Mesendoderm (in vitro differentiated cells): ENCODE data around the gene LAD1.

Source experiments
- DNase-seq: peaks from one replicate; pipeline ENCODE4 v3.0.0; 2013
- H2AK5ac ChIP-seq: 2 replicates; pipeline ENCODE4 v1.6.1; 2013; ENCODE audit warnings: low read length, inconsistent platforms
- H2BK120ac ChIP-seq: 2 replicates; pipeline ENCODE4 v1.6.1; 2013; ENCODE audit warnings: low read depth, mild to moderate bottlenecking, low read length, moderate library complexity, mixed read lengths
- H2BK15ac ChIP-seq: replicated peaks from 2 replicates; pipeline ENCODE4 v1.6.1; 2013; ENCODE audit warnings: low read depth, mild to moderate bottlenecking, moderate library complexity
- H2BK5ac ChIP-seq: 2 replicates; pipeline ENCODE4 v1.6.1; 2013; ENCODE audit warnings: low read length, inconsistent platforms
- H3K18ac ChIP-seq: 2 replicates; pipeline ENCODE4 v1.6.1; 2013; ENCODE audit warnings: mild to moderate bottlenecking, low read length, mixed read lengths
- H3K23ac ChIP-seq: one replicate; pipeline ENCODE4 v1.6.1; 2013; ENCODE audit warnings: low read length
- H3K27ac ChIP-seq: 2 replicates; pipeline ENCODE4 v1.5.1; 2013; ENCODE audit warnings: low read depth, mild to moderate bottlenecking, inconsistent platforms, low read length, moderate library complexity
- H3K27me3 ChIP-seq: 2 replicates; pipeline ENCODE4 v1.6.1; 2013; ENCODE audit warnings: low read length, control low read depth, mild to moderate bottlenecking, inconsistent platforms; ENCODE audit not compliant: insufficient read depth, poor library complexity
- H3K36me3 ChIP-seq: 2 replicates; pipeline ENCODE4 v1.6.1; 2013; ENCODE audit warnings: low read length, inconsistent platforms; ENCODE audit not compliant: control insufficient read depth, insufficient read depth
- H3K4ac ChIP-seq: one replicate; pipeline ENCODE4 v1.6.1; 2013; ENCODE audit warnings: low read depth, mild to moderate bottlenecking, low read length, moderate library complexity
- H3K4me1 ChIP-seq: 2 replicates; pipeline ENCODE4 v1.6.1; 2013; ENCODE audit warnings: low read depth, low read length, inconsistent platforms; ENCODE audit not compliant: control insufficient read depth
- H3K4me2 ChIP-seq: 2 replicates; pipeline ENCODE4 v1.6.1; 2013; ENCODE audit warnings: low read length
- H3K4me3 ChIP-seq: 2 replicates; pipeline ENCODE4 v1.5.1; 2013; ENCODE audit warnings: mild to moderate bottlenecking, low read length
- H3K56ac ChIP-seq: one replicate; pipeline ENCODE4 v1.6.1; 2013; ENCODE audit warnings: low read length
- H3K79me1 ChIP-seq: 2 replicates; pipeline ENCODE4 v1.6.1; 2013; ENCODE audit warnings: low read length, inconsistent platforms
- H3K79me2 ChIP-seq: 2 replicates; pipeline ENCODE4 v1.6.1; 2013; ENCODE audit warnings: mild to moderate bottlenecking, low read length; ENCODE audit not compliant: control insufficient read depth, insufficient read depth
- H3K9ac ChIP-seq: 2 replicates; pipeline ENCODE4 v1.6.1; 2013; ENCODE audit warnings: low read length, inconsistent platforms
- H4K5ac ChIP-seq: one replicate; pipeline ENCODE4 v1.6.1; 2013; ENCODE audit warnings: low read length
- H4K8ac ChIP-seq: one replicate; pipeline ENCODE4 v1.6.1; 2013; ENCODE audit warnings: low read depth, mild to moderate bottlenecking, control low read depth, low read length, moderate library complexity
- WGBS: extraction: QIAGEN DNeasy Blood & Tissue Kit; methylation state at CpG from one replicate; pipeline ENCODE4 v1.1.7; 2013; ENCODE audit warnings: low lambda C conversion rate, missing lambda C conversion rate; ENCODE audit not compliant: insufficient coverage; ENCODE audit errors: extremely low coverage; 5-methylcytosine and 5-hydroxymethylcytosine counted together

LAD1 gene

DNA sequence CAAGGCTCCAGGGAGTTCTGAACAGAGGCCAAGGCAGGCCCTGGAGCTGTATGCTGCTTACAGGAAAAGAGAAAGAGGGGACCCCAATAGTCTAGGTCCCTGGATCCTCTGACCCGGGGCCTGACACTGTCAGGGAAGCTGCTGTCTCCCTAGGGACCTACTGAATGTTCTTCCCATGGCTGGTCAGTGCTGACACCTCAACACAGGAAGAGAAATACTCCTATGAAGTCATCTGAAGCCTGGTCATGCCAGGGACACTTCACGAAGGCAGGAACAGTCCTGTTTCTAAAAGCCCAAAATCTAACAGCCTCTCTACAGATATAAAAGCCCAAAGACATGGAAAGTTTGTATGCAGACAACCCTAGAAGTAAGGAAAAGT is 1.7 kb upstream of the LAD1 start:
- Histone ChIP-seq H2BK120ac (no peak overlapping the region), H3K23ac (no peak overlapping the region), H3K27ac (no peak overlapping the region), H2BK15ac (no peak overlapping the region), H3K27me3 (no peaks in the 10 kb centered on the region), H3K4ac (no peak overlapping the region), H3K4me2 (no peak overlapping the region), H3K4me3 (no peak overlapping the region), H3K36me3 (no peaks in the 10 kb centered on the region), H3K18ac (no peak overlapping the region), H3K56ac (no peak overlapping the region), H2BK5ac (no peak overlapping the region), H4K8ac (no peak overlapping the region), H3K79me1 (no peaks in the 10 kb centered on the region), H3K9ac (no peak overlapping the region), H3K4me1 (peaks cover 4% of the 10 kb centered on the region), H3K79me2 (no peaks in the 10 kb centered on the region), H4K5ac (no peak overlapping the region), H2AK5ac (no peak overlapping the region)
- whole genome bisulfite sequencing: no CpG with 5 or more reads among the region's 2 CpGs
- no peak for DNase-seq

DNA sequence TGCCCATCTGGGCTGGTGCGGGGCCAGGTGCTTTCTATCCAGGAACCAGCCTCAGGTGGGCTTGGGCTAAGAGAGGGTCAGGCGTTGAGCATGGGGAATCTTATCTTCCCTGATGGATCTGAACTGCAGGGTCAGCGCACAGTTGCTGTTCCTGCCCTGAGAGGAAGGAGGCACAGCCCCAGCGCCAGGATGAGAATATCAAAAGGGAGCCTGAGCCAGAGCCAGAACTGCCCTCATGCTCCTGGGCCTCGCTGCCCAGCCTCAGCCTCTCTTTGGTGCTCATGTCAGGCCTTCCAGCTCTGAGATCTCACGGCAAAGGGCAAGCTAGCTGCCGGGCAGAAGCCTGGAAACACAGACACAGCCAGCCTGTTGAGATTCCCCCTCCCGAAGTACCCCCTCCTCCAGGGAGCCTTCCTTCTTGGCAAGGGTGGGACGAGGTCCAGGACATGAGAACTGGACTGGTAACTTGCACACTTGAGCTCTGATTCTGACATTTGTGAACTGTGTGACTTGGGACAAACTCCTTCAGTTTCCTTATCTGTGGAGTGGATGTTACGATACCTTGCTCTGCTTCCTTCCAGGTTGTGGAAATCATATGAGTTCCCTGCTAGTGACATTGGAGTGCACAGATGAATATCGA is 1.2 kb upstream of the LAD1 start:
- H4K8ac ChIP-seq: no peak overlapping the region
- no CpG with 5 or more reads among the region's 11 CpGs for whole genome bisulfite sequencing
- H3K27me3 ChIP-seq: no peaks in the 10 kb centered on the region
- no peak overlapping the region for H3K23ac ChIP-seq
- H2BK5ac ChIP-seq: no peak overlapping the region
- no peak overlapping the region for H3K18ac ChIP-seq
- peaks cover 4% of the 10 kb centered on the region for H3K4me1 ChIP-seq
- H2BK120ac ChIP-seq: no peak overlapping the region
- H3K4ac ChIP-seq: no peak overlapping the region
- no peak overlapping the region for H3K27ac ChIP-seq
- H4K5ac ChIP-seq: no peak overlapping the region
- no peak overlapping the region for H3K4me2 ChIP-seq
- peak overlapping the region; percentile 83 for H3K9ac ChIP-seq
- no peaks in the 10 kb centered on the region for H3K79me2 ChIP-seq
- no peak overlapping the region for H3K4me3 ChIP-seq
- no peak overlapping the region for H3K56ac ChIP-seq
- no peaks in the 10 kb centered on the region for H3K36me3 ChIP-seq
- H3K79me1 ChIP-seq: no peaks in the 10 kb centered on the region
- H2BK15ac ChIP-seq: no peak overlapping the region
- DNase-seq: no peak
- H2AK5ac ChIP-seq: no peak overlapping the region

- Histone ChIP-seq H4K8ac (no peak overlapping the region), H3K4me1 (peaks cover 4% of the 10 kb centered on the region), H2BK5ac (no peak overlapping the region), H3K4me3 (peak overlapping the region; percentile 4), H3K56ac (peak overlapping the region; percentile 87), H3K4me2 (peak overlapping the region; percentile 79), H2AK5ac (no peak overlapping the region), H3K27ac (no peak overlapping the region), H3K36me3 (no peaks in the 10 kb centered on the region), H2BK15ac (peak overlapping the region; percentile 75), H3K79me1 (no peaks in the 10 kb centered on the region), H3K4ac (peak overlapping the region; percentile 94), H3K9ac (peak overlapping the region; percentile 83), H4K5ac (no peak overlapping the region), H2BK120ac (no peak overlapping the region), H3K23ac (peak overlapping the region; percentile 85), H3K79me2 (no peaks in the 10 kb centered on the region), H3K18ac (peak overlapping the region; percentile 65), H3K27me3 (no peaks in the 10 kb centered on the region)
- WGBS: no CpG with 5 or more reads among the region's 62 CpGs
- DNase-seq: peak; percentile 73
Observed at GRCh38 chr1:201399352-201400126, 415 bp upstream of the LAD1 start.

DNA sequence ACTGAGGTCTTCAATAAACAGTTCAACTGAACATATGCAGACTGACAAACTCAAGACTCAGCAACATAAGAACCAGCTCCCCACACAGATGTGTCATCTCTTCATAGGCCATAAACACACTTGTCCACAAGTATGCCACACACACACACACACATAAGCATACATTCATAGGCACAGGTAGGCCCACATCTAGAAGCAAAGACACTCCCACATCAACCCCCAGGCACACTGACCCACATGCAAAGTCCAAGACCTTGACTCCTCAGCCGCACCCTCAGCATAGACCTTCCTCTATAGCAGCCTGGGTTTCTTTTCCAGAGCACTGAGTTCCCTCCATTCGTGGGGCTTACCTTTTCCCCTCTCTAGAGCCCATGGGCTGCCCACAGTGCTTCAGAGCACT is 1.4 kb downstream of the LAD1 start:
- no peaks in the 10 kb centered on the region for H3K79me1 ChIP-seq
- H4K5ac ChIP-seq: no peak overlapping the region
- no peak overlapping the region for H2AK5ac ChIP-seq
- H3K4ac ChIP-seq: no peak overlapping the region
- DNase-seq: no peak
- no peak overlapping the region for H2BK120ac ChIP-seq
- no peak overlapping the region for H3K27ac ChIP-seq
- H2BK5ac ChIP-seq: no peak overlapping the region
- H2BK15ac ChIP-seq: no peak overlapping the region
- H3K4me2 ChIP-seq: no peak overlapping the region
- no peak overlapping the region for H4K8ac ChIP-seq
- no peaks in the 10 kb centered on the region for H3K36me3 ChIP-seq
- no peak overlapping the region for H3K4me3 ChIP-seq
- no peak overlapping the region for H3K9ac ChIP-seq
- no peak overlapping the region for H3K23ac ChIP-seq
- no peak overlapping the region for H3K56ac ChIP-seq
- H3K27me3 ChIP-seq: no peaks in the 10 kb centered on the region
- no CpG with 5 or more reads among the region's 2 CpGs for WGBS
- H3K18ac ChIP-seq: no peak overlapping the region
- H3K4me1 ChIP-seq: peaks cover 4% of the 10 kb centered on the region
- no peaks in the 10 kb centered on the region for H3K79me2 ChIP-seq

GRCh38 chr1:201396861-201397464 is 2.2 kb downstream of the LAD1 start:
- H3K56ac ChIP-seq: peak overlapping the region; percentile 7
- H3K36me3 ChIP-seq: no peaks in the 10 kb centered on the region
- no peak overlapping the region for H4K5ac ChIP-seq
- H2AK5ac ChIP-seq: no peak overlapping the region
- DNase-seq: no peak
- H3K4ac ChIP-seq: no peak overlapping the region
- no peak overlapping the region for H3K4me3 ChIP-seq
- H4K8ac ChIP-seq: no peak overlapping the region
- no peak overlapping the region for H2BK120ac ChIP-seq
- no CpG with 5 or more reads among the region's 10 CpGs for WGBS
- peaks cover 6% of the 10 kb centered on the region for H3K4me1 ChIP-seq
- no peaks in the 10 kb centered on the region for H3K79me2 ChIP-seq
- no peak overlapping the region for H2BK5ac ChIP-seq
- H3K23ac ChIP-seq: no peak overlapping the region
- H2BK15ac ChIP-seq: no peak overlapping the region
- no peaks in the 10 kb centered on the region for H3K27me3 ChIP-seq
- no peaks in the 10 kb centered on the region for H3K79me1 ChIP-seq
- no peak overlapping the region for H3K18ac ChIP-seq
- H3K4me2 ChIP-seq: no peak overlapping the region
- no peak overlapping the region for H3K9ac ChIP-seq
- no peak overlapping the region for H3K27ac ChIP-seq
